Measurements from ENCODE around the gene NPAS2. TPM values are rescaled to one million over a fixed set of nuclear protein-coding genes. Genes with fewer than 3 reads are reported as not detected.

The NPAS2 gene
- total RNA-seq, 1 donor = 8.7 TPM

DNA sequence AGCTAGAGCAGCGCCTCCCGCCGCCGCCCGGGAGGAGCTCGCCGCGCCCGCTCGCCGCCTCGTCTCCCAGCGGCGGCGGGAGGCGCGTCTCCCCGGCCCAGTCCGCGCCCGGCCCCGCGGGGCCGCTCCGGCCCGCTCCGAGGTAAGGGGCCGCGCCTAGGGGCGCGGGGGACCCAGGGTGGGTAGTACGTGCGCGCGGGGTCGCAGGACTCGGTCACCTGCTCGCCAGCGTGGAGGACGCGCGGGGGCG lies 259 bp downstream of the NPAS2 start:
- TF ChIP-seq, protein P1, sequence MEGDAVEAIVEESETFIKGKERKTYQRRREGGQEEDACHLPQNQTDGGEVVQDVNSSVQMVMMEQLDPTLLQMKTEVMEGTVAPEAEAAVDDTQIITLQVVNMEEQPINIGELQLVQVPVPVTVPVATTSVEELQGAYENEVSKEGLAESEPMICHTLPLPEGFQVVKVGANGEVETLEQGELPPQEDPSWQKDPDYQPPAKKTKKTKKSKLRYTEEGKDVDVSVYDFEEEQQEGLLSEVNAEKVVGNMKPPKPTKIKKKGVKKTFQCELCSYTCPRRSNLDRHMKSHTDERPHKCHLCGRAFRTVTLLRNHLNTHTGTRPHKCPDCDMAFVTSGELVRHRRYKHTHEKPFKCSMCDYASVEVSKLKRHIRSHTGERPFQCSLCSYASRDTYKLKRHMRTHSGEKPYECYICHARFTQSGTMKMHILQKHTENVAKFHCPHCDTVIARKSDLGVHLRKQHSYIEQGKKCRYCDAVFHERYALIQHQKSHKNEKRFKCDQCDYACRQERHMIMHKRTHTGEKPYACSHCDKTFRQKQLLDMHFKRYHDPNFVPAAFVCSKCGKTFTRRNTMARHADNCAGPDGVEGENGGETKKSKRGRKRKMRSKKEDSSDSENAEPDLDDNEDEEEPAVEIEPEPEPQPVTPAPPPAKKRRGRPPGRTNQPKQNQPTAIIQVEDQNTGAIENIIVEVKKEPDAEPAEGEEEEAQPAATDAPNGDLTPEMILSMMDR (IDR thresholded peaks at IDR 0.05; ENCODE audit: extremely low read depth, low read depth, low read length) = no peak
- H3K79me2 ChIP-seq (ENCODE audit: insufficient read depth, low read length) = peaks cover 15% of the 10 kb centered on the region
- DNase-seq (ENCODE audit: insufficient read length, low spot score, missing footprints) = no peak
- peaks cover 15% of the 10 kb centered on the region for H3K4me1 ChIP-seq (ENCODE audit: insufficient read depth, low read length)
- H3K4me3 ChIP-seq (ENCODE audit: insufficient read depth, low read length) = peak overlapping the region; percentile 76
- H2AFZ ChIP-seq (ENCODE audit: low read length) = peak overlapping the region; percentile 64
- peak overlapping the region; percentile 79 for H3K4me2 ChIP-seq (ENCODE audit: insufficient read depth, low read length)
- H3K36me3 ChIP-seq (ENCODE audit: insufficient read depth, low read length) = no peaks in the 10 kb centered on the region
- no peak overlapping the region for H3K27ac ChIP-seq (ENCODE audit: low read depth, low read length)
- peaks cover 15% of the 10 kb centered on the region for H3K27me3 ChIP-seq (ENCODE audit: insufficient read depth, low read length)
- no peaks in the 10 kb centered on the region for H4K20me1 ChIP-seq (ENCODE audit: insufficient read depth, low read length)
- no peaks in the 10 kb centered on the region for H3K9me3 ChIP-seq (ENCODE audit: low read depth, low read length)

DNA sequence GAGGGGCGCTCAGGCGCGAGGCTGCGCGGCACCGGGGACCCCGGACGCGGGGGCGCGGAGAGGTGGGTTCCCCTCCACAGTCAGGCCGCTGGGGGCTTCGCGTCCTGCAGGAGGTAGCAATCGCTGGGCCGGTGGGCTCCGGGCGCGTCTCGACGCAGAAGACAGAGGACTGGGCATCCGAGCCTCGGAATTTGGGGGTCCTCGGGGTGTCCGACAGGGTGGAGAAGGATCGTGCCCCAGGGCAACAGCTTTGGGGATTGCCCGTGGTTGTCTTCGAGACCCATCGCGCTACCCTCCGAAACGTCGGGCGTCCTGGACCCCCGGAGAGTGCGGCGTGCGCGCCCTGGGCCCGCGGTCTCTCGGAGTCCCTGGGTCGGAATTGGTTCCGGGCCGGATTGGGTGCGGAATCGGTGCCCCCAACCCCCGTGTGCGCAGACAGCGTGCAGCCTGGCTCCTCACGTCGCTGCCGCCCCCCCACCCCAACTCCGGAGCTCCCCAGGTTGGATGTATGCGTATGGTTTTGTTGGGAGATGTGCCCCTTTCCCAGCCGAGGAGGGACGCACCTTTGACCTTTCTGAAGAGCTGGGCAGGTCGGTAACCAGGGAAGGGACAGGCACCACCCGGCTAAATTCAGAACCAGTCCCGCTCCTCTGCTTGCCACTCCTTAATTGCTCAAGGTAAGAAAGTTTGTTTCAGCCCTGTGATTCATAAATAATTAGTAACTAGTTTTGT lies 750 bp downstream of the NPAS2 start:
- Histone ChIP-seq H3K79me2 (ENCODE audit: insufficient read depth, low read length) (peaks cover 18% of the 10 kb centered on the region), H3K36me3 (ENCODE audit: insufficient read depth, low read length) (no peaks in the 10 kb centered on the region), H3K9me3 (ENCODE audit: low read depth, low read length) (no peaks in the 10 kb centered on the region), H3K4me3 (ENCODE audit: insufficient read depth, low read length) (peak overlapping the region; percentile 76), H3K27ac (ENCODE audit: low read depth, low read length) (no peak overlapping the region), H3K4me2 (ENCODE audit: insufficient read depth, low read length) (peak overlapping the region; percentile 79), H3K27me3 (ENCODE audit: insufficient read depth, low read length) (peaks cover 15% of the 10 kb centered on the region), H3K4me1 (ENCODE audit: insufficient read depth, low read length) (peaks cover 15% of the 10 kb centered on the region), H4K20me1 (ENCODE audit: insufficient read depth, low read length) (no peaks in the 10 kb centered on the region), H2AFZ (ENCODE audit: low read length) (peak overlapping the region; percentile 64)
- peak; percentile 66 for DNase-seq (ENCODE audit: insufficient read length, low spot score, missing footprints)
- TF ChIP-seq, protein P1 (IDR thresholded peaks at IDR 0.05; ENCODE audit: extremely low read depth, low read depth, low read length) = no peak

DNA sequence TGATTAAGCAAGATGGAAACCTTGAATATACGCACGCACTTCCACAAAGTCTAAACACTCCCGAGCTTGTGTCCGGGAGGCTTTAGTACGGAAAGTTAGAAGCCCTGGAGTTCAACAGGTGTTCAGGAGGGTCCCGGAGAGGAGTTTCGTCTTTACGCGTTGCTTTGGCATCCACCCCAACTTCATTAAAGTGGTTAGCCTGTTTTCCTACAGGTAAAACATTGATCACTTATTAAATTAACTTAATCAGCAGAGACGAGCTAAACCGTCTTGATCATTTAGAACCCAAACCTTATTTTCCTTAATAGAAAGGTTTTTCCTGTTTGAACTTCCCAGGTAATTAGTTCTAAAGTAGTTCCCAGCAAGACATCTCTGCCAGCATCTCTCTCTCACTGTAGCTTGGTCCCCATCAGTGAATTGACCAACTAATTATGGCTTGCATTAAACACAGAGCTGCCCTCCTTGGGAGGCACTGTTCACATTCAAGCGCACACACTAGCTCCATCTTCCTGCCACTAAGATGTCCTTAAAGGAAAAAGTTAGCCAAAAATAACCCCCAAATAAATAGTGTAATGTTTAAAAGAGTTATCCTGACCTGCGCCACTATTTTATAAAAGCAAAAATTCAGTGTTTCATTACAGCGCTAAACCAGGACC lies 1.4 kb downstream of the NPAS2 start:
- Histone ChIP-seq H3K4me3 (ENCODE audit: insufficient read depth, low read length) (peak overlapping the region; percentile 76), H3K27me3 (ENCODE audit: insufficient read depth, low read length) (peaks cover 15% of the 10 kb centered on the region), H4K20me1 (ENCODE audit: insufficient read depth, low read length) (no peaks in the 10 kb centered on the region), H3K27ac (ENCODE audit: low read depth, low read length) (no peak overlapping the region), H3K36me3 (ENCODE audit: insufficient read depth, low read length) (no peaks in the 10 kb centered on the region), H3K4me2 (ENCODE audit: insufficient read depth, low read length) (peak overlapping the region; percentile 79), H3K4me1 (ENCODE audit: insufficient read depth, low read length) (peaks cover 15% of the 10 kb centered on the region), H2AFZ (ENCODE audit: low read length) (peak overlapping the region; percentile 32), H3K79me2 (ENCODE audit: insufficient read depth, low read length) (peaks cover 19% of the 10 kb centered on the region), H3K9me3 (ENCODE audit: low read depth, low read length) (no peaks in the 10 kb centered on the region)
- TF ChIP-seq, protein P1 (IDR thresholded peaks at IDR 0.05; ENCODE audit: extremely low read depth, low read depth, low read length) = no peak
- DNase-seq (ENCODE audit: insufficient read length, low spot score, missing footprints) = peak; percentile 77

DNA sequence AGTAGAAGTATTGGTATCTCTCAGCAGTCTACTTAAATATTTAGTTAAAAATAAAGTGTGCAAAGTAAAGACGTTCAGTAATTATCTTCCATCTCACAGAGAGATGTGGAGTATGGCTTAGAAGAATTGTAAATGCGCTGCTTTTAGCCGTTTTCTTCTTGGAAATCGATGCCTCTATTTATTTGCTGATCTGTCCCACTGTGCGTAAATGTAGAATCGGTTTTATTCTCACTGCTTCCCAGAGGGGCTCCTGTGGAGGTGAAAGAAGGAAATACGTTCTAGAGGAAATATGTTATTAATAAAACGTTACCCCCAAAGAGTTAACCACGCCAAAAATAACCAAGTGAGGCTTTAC lies 1.9 kb downstream of the NPAS2 start:
- Histone ChIP-seq H3K27ac (ENCODE audit: low read depth, low read length) (no peak overlapping the region), H3K9me3 (ENCODE audit: low read depth, low read length) (no peaks in the 10 kb centered on the region), H3K36me3 (ENCODE audit: insufficient read depth, low read length) (no peaks in the 10 kb centered on the region), H3K79me2 (ENCODE audit: insufficient read depth, low read length) (peaks cover 19% of the 10 kb centered on the region), H3K4me3 (ENCODE audit: insufficient read depth, low read length) (no peak overlapping the region), H2AFZ (ENCODE audit: low read length) (no peak overlapping the region), H4K20me1 (ENCODE audit: insufficient read depth, low read length) (no peaks in the 10 kb centered on the region), H3K4me2 (ENCODE audit: insufficient read depth, low read length) (peak overlapping the region; percentile 79), H3K4me1 (ENCODE audit: insufficient read depth, low read length) (peaks cover 15% of the 10 kb centered on the region), H3K27me3 (ENCODE audit: insufficient read depth, low read length) (peaks cover 15% of the 10 kb centered on the region)
- DNase-seq (ENCODE audit: insufficient read length, low spot score, missing footprints) = no peak
- TF ChIP-seq, protein P1 (IDR thresholded peaks at IDR 0.05; ENCODE audit: extremely low read depth, low read depth, low read length) = no peak

Data from osteoblast (primary cell).